ENCODE results near the gene SHOC2. TPM values are rescaled to one million over a fixed set of nuclear protein-coding genes. Genes with fewer than 3 reads are reported as not detected.
A peak's percentile ranks its signal among the peaks of the same experiment; 100 is the strongest.

The SHOC2 gene
- total RNA-seq, 1 experiment from 2014 or later: 14.3 TPM

DNA sequence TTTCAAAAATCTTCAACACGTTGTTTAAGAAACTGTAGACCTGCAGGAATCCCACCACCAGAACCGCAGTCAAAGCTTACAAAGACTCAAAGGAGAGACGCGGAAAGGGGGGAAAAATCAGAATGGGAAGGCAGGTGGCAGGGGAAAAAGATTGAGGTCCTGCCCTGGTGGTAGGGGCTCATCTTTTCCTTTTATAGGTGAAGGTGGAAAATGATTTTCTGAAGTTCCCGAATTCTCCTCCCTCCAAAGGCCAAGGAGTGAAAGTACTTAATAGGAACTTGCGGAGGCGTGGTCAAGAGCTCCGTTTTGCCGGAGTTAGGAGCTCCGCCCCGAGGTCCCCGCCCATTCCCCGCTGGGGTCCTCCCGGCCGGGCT is 1.1 kb upstream of the SHOC2 start:
- Histone ChIP-seq H3K4me3 (ENCODE audit: low read length) (peak overlapping the region; percentile 82), H3K27ac (ENCODE audit: low read length) (peak overlapping the region; percentile 85), H3K9ac (ENCODE audit: low read length) (peak overlapping the region; percentile 86), H3K27me3 (ENCODE audit: low read length) (no peaks in the 10 kb centered on the region), H3K36me3 (ENCODE audit: low read depth, low read length) (no peaks in the 10 kb centered on the region), H3F3A (ENCODE audit: low read length, unreplicated experiment) (no peaks in the 10 kb centered on the region), H3K4me1 (ENCODE audit: insufficient read depth, low read length) (peaks cover 34% of the 10 kb centered on the region), H3K9me3 (ENCODE audit: low read length) (no peaks in the 10 kb centered on the region), H2AFZ (ENCODE audit: low read length) (peak overlapping the region; percentile 89), H3K4me2 (ENCODE audit: low read length) (peak overlapping the region; percentile 92), H4K20me1 (ENCODE audit: low read length) (peaks cover 8% of the 10 kb centered on the region; the same call in 1 of the 2 replicates), H3K79me2 (ENCODE audit: low read length) (peaks cover 42% of the 10 kb centered on the region), H3K9me2 (replicated peaks; ENCODE audit: low read length) (no peaks in the 10 kb centered on the region)
- DNase-seq (peak; percentile 89), ATAC-seq (no peak)
- TF ChIP-seq, protein P1, sequence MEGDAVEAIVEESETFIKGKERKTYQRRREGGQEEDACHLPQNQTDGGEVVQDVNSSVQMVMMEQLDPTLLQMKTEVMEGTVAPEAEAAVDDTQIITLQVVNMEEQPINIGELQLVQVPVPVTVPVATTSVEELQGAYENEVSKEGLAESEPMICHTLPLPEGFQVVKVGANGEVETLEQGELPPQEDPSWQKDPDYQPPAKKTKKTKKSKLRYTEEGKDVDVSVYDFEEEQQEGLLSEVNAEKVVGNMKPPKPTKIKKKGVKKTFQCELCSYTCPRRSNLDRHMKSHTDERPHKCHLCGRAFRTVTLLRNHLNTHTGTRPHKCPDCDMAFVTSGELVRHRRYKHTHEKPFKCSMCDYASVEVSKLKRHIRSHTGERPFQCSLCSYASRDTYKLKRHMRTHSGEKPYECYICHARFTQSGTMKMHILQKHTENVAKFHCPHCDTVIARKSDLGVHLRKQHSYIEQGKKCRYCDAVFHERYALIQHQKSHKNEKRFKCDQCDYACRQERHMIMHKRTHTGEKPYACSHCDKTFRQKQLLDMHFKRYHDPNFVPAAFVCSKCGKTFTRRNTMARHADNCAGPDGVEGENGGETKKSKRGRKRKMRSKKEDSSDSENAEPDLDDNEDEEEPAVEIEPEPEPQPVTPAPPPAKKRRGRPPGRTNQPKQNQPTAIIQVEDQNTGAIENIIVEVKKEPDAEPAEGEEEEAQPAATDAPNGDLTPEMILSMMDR (conservative IDR thresholded peaks at IDR 0.05; ENCODE audit: low read depth, low read length): no peak
- TF ChIP-seq EZH2 (IDR thresholded peaks at IDR 0.05; ENCODE audit: low read length, unreplicated experiment) (no peak), EZH2phosphoT487 (IDR thresholded peaks at IDR 0.05; ENCODE audit: borderline replicate concordance, low read length) (no peak)
- ChIA-PET CTCF (interaction anchor here (0.7 to 1.1 kb wide), 3 partner anchors 99 to 582 kb away, joined by 3 to 5 read pairs (median 3); no protein-coding TSS in a partner anchor), POLR2A (ENCODE audit: unreplicated experiment) (interaction anchor here (0.7 to 1.0 kb wide), 6 partner anchors 32 to 503 kb away, joined by 3 to 10 read pairs (median 3); partner anchors contain the start of gene PDCD4)
- intact Hi-C loops (cut with micrococcal nuclease): loop anchor here (2.0 to 5.0 kb wide), 5 partner anchors 36 to 611 kb away; no protein-coding TSS in a partner anchor
- no TSS peak for BruUV-seq (replicated peaks)

DNA sequence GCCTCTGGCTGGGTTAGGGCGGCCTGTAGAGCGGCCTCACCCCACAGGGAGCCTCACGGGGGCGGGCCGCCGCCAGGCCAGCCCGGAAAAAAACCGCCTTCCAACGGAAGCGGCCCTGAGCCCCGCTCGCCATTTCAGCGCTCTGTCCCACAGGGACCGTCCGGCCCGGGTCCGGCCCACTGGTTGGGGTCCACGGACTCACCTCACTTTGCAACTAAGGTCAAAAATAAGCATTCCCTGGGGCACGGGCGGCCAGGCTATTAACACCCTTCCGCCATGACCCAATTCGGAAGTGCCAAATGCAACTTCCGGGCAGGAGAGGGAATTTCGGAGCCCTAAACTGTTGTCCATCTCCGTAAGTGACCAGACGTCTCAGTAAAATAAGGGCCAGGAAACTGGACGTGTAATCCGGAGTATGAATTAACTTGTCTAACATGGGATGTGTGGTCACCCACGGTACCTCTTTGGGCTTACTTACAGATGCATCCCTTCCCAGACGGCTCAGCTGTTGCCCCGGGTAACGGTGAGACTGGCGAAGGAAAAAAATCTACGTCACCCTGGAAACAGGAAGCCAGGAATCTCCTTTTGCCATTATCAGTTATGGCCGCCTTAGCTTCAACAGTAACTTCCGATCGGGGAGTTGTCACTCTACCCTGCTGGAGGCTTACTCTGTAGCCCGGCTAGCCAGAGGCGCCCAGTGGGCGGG is 608 bp upstream of the SHOC2 start, which contains the start of gene BBIP1:
TSS of gene BBIP1 (minus strand) at position 538 of the 706 bp plus-strand sequence. CDS start 1,023 bp downstream, outside the sequence.
- POLR2A ChIA-PET (ENCODE audit: unreplicated experiment): interaction anchor here (0.6 to 1.0 kb wide), 12 partner anchors 10 to 700 kb away, joined by 3 to 17 read pairs (median 5); partner anchors contain the start of gene PDCD4
- BruUV-seq (replicated peaks): no TSS peak
- Histone ChIP-seq H3F3A (ENCODE audit: low read length, unreplicated experiment) (no peaks in the 10 kb centered on the region), H3K4me3 (ENCODE audit: low read length) (peak within 1 kb of the TSS; percentile 83), H2AFZ (ENCODE audit: low read length) (peak within 1 kb of the TSS; percentile 89), H3K4me2 (ENCODE audit: low read length) (peak within 1 kb of the TSS; percentile 92), H3K27ac (ENCODE audit: low read length) (peak within 1 kb of the TSS; percentile 85), H3K27me3 (ENCODE audit: low read length) (no peaks in the 10 kb centered on the region), H3K79me2 (ENCODE audit: low read length) (peaks cover 47% of the 10 kb centered on the region), H3K9me3 (ENCODE audit: low read length) (no peaks in the 10 kb centered on the region), H3K9ac (ENCODE audit: low read length) (peak within 1 kb of the TSS; percentile 86), H4K20me1 (ENCODE audit: low read length) (peaks cover 8% of the 10 kb centered on the region; the same call in 1 of the 2 replicates), H3K9me2 (replicated peaks; ENCODE audit: low read length) (no peaks in the 10 kb centered on the region), H3K36me3 (ENCODE audit: low read depth, low read length) (no peaks in the 10 kb centered on the region), H3K4me1 (ENCODE audit: insufficient read depth, low read length) (peaks cover 36% of the 10 kb centered on the region)
- intact Hi-C loops (cut with micrococcal nuclease): loop anchor here (2.0 to 5.0 kb wide), 5 partner anchors 36 to 611 kb away; no protein-coding TSS in a partner anchor
- ATAC-seq (peak; percentile 83), DNase-seq (peak; percentile 98)
- CTCF ChIA-PET: interaction anchor here (0.6 to 1.1 kb wide), 7 partner anchors 29 to 582 kb away, joined by 3 to 6 read pairs (median 3); no protein-coding TSS in a partner anchor
- no peak for TF ChIP-seq EZH2 (IDR thresholded peaks at IDR 0.05; ENCODE audit: low read length, unreplicated experiment)
- no peak for TF ChIP-seq EZH2phosphoT487 (IDR thresholded peaks at IDR 0.05; ENCODE audit: borderline replicate concordance, low read length)
- TF ChIP-seq, protein P1 (conservative IDR thresholded peaks at IDR 0.05; ENCODE audit: low read depth, low read length): no peak

All from PC-3 (cell line).